CD8-positive, alpha-beta memory T cell (primary cell): ENCODE data around the gene DISP2. TPM values are rescaled to one million over a fixed set of nuclear protein-coding genes. Genes with fewer than 3 reads are reported as not detected.

Experiments
- CTCF ChIA-PET: fragments of 350-600 bp; sonication (Branson Sonifier 250); formaldehyde crosslinking; loops from one replicate; lab custom pipeline; 2021; ENCODE audit warnings: antibody characterized with exemption; lab: Charles Lee
- POLR2A ChIA-PET: fragments of 350-600 bp; sonication (Branson Sonifier 250); formaldehyde crosslinking; loops from one replicate; lab custom pipeline; 2021; ENCODE audit warnings: antibody characterized with exemption; lab: Charles Lee
- DNase-seq, 5 donors: peaks; one replicate each; pipeline versions ENCODE4 v3.0.0 to v3.0.0-alpha.2; 2020 to 2022; ENCODE audit warnings: mixed read lengths in 1 of 5
- H3K27ac ChIP-seq: one replicate; pipeline ENCODE4 v1.7.0; 2013; ENCODE audit warnings: low read depth, mild to moderate bottlenecking, low read length, moderate library complexity
- H3K27me3 ChIP-seq: 2 replicates; pipeline ENCODE4 v1.7.0; 2013; ENCODE audit warnings: low read length, mild to moderate bottlenecking; ENCODE audit not compliant: insufficient read depth, poor library complexity, severe bottlenecking
- H3K36me3 ChIP-seq: 2 replicates; pipeline ENCODE4 v1.7.0; 2013; ENCODE audit warnings: mild to moderate bottlenecking, low read length, moderate library complexity; ENCODE audit not compliant: insufficient read depth
- H3K4me1 ChIP-seq: 2 replicates; pipeline ENCODE4 v1.7.0; 2013; ENCODE audit warnings: mild to moderate bottlenecking, low read length, moderate library complexity; ENCODE audit not compliant: insufficient read depth
- H3K4me3 ChIP-seq: 2 replicates; pipeline ENCODE4 v1.7.0; 2013; ENCODE audit warnings: mild to moderate bottlenecking, low read length
- H3K9me3 ChIP-seq: 2 replicates; pipeline ENCODE4 v1.7.0; 2013; ENCODE audit warnings: mild to moderate bottlenecking, low read length
- H3K27ac Mint-ChIP-seq, 8 donors: one replicate each; pipeline ENCODE4 v1.8.0; 2020 to 2021; ENCODE audit warnings: mixed read lengths in 8 of 8, mild to moderate bottlenecking in 6 of 8, inconsistent platforms in 3 of 8, moderate library complexity in 3 of 8
- H3K27me3 Mint-ChIP-seq, 2 donors: one replicate each; pipeline ENCODE4 v1.8.0; 2020 to 2021; ENCODE audit warnings: mixed read lengths in 2 of 2, mild to moderate bottlenecking in 1 of 2, moderate library complexity in 1 of 2
- H3K36me3 Mint-ChIP-seq, 3 donors: one replicate each; pipeline ENCODE4 v1.8.0; 2020 to 2021; ENCODE audit warnings: mixed read lengths in 3 of 3, inconsistent platforms in 1 of 3, mild to moderate bottlenecking in 1 of 3
- H3K4me1 Mint-ChIP-seq, 3 donors: one replicate each; pipeline ENCODE4 v1.8.0; 2020 to 2021; ENCODE audit warnings: mixed read lengths in 3 of 3, inconsistent platforms in 1 of 3, mild to moderate bottlenecking in 1 of 3
- H3K4me3 Mint-ChIP-seq, 7 donors: one replicate each; pipeline ENCODE4 v1.8.0; 2020 to 2021; ENCODE audit warnings: mixed read lengths in 7 of 7, mild to moderate bottlenecking in 6 of 7, moderate library complexity in 4 of 7, inconsistent platforms in 2 of 7
- H3K9me3 Mint-ChIP-seq, 5 donors: one replicate each; pipeline ENCODE4 v1.8.0; 2020 to 2022; ENCODE audit warnings: mixed read lengths in 5 of 5, mild to moderate bottlenecking in 3 of 5, moderate library complexity in 2 of 5, inconsistent platforms in 1 of 5
- polyA plus RNA-seq: library from polyadenylated mRNA; unstranded; fragments of 300-500 nt; fragmentation: Illumina TruSeq; gene quantifications from one replicate; pipeline ENCODE4 v1.2.3, GENCODE V29; 2021
- total RNA-seq, 2 experiments: library from RNA; stranded (reverse); gene quantifications; one replicate each; pipeline ENCODE4 v1.2.3, GENCODE V29; 2021

DISP2 gene
- total and polyA plus RNA-seq, 3 experiments from 2014 or later = 0.18 to 1.1 (median 1.1) TPM

- no peak for DNase-seq
- Mint-ChIP-seq H3K9me3 (no peaks in the 10 kb centered on the region), H3K4me3 (no peak overlapping the region), H3K4me1 (no peaks in the 10 kb centered on the region), H3K27ac (peak overlapping the region in 1 of 8 donors; percentile 42), H3K27me3 (no peaks in the 10 kb centered on the region), H3K36me3 (no peaks in the 10 kb centered on the region)
- H3K27me3 ChIP-seq = no peaks in the 10 kb centered on the region
- no peaks in the 10 kb centered on the region for H3K9me3 ChIP-seq
- H3K4me3 ChIP-seq = no peak overlapping the region
- H3K4me1 ChIP-seq = peaks cover 8% of the 10 kb centered on the region
- CTCF ChIA-PET = interaction anchor here (1.4 to 12.4 kb wide), 4 partner anchors 9 to 76 kb away, joined by 3 to 268 read pairs (median 122); no protein-coding TSS in a partner anchor
- POLR2A ChIA-PET = interaction anchor here (0.6 kb wide), 1 partner anchor 21 kb away, joined by 4 read pairs; no protein-coding TSS in a partner anchor
- H3K27ac ChIP-seq = no peak overlapping the region
- H3K36me3 ChIP-seq = no peaks in the 10 kb centered on the region
Observed at GRCh38 chr15:40346579-40347558, 11.2 kb upstream of the DISP2 start.

GRCh38 chr15:40347559-40348473, 10.2 kb upstream of the DISP2 start:
- Histone ChIP-seq H3K27ac (no peak overlapping the region), H3K9me3 (no peaks in the 10 kb centered on the region), H3K4me3 (no peak overlapping the region), H3K36me3 (no peaks in the 10 kb centered on the region), H3K27me3 (no peaks in the 10 kb centered on the region), H3K4me1 (peaks cover 8% of the 10 kb centered on the region)
- DNase-seq = no peak
- Mint-ChIP-seq H3K4me1 (no peaks in the 10 kb centered on the region), H3K9me3 (no peaks in the 10 kb centered on the region), H3K4me3 (no peak overlapping the region), H3K36me3 (no peaks in the 10 kb centered on the region), H3K27ac (no peak overlapping the region), H3K27me3 (no peaks in the 10 kb centered on the region)
- POLR2A ChIA-PET = no interaction called here
- CTCF ChIA-PET = interaction anchor here (1.4 to 12.4 kb wide), 2 partner anchors 10 to 75 kb away, joined by 3 to 202 read pairs; no protein-coding TSS in a partner anchor

DNA sequence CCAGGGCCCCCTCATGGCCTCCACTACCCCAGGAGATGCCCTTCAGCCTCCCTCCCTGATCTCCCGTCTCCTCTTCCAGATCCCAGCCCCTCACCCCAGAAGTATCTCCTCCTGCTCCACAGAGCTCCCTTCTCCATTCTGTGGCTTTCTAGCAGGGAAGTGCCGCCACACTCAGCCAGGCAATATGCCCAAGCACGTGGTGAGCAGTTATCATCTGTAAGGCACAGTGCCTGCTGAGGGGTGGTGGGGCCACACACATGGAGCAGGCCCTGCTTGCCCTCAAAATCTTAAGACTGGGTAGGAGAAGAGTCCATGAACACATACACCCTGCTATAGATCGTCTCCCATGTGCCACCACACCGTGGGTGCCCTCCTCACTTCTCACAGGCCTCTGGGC, 9.5 kb upstream of the DISP2 start:
- Histone ChIP-seq H3K4me3 (no peak overlapping the region), H3K4me1 (peaks cover 8% of the 10 kb centered on the region), H3K9me3 (no peaks in the 10 kb centered on the region), H3K27ac (no peak overlapping the region), H3K36me3 (no peaks in the 10 kb centered on the region), H3K27me3 (no peaks in the 10 kb centered on the region)
- Mint-ChIP-seq H3K9me3 (no peaks in the 10 kb centered on the region), H3K4me3 (no peak overlapping the region), H3K4me1 (no peaks in the 10 kb centered on the region), H3K36me3 (no peaks in the 10 kb centered on the region), H3K27me3 (peaks cover under 1 to 1% of the 10 kb centered on the region in 2 donors), H3K27ac (no peak overlapping the region)
- CTCF ChIA-PET = no interaction called here
- no peak for DNase-seq
- POLR2A ChIA-PET = no interaction called here

DNA sequence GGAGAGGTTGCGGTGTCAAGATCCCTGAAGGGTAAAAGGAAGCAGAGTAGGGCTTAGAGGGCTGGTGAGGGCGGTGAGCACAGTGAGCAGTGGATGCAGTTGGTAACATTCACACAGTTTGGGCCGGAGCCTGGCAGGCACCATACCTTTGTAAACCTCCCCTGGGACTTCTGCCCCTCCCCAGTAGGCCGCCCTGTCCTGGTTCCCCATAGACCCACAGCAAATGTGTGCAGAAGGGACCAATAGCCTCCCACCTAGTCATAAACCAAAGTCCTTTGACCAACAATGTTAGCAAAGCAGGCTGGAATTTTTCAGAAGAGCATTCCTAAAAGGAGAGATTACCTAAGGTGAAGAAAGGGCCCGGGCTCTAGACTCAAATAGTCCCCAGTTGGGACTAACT, 8.9 kb upstream of the DISP2 start:
- H3K27me3 Mint-ChIP-seq = peaks cover 4 to 6% of the 10 kb centered on the region in 2 donors
- no peak for DNase-seq
- no peaks in the 10 kb centered on the region for H3K9me3 Mint-ChIP-seq
- ChIA-PET CTCF (interaction anchor here (1.1 kb wide), 1 partner anchor 15 kb away, joined by 3 read pairs; no protein-coding TSS in a partner anchor), POLR2A (no interaction called here)
- no peak overlapping the region for H3K27ac ChIP-seq
- H3K27me3 ChIP-seq = no peaks in the 10 kb centered on the region
- no peaks in the 10 kb centered on the region for H3K4me1 Mint-ChIP-seq
- no peaks in the 10 kb centered on the region for H3K36me3 ChIP-seq
- H3K4me3 Mint-ChIP-seq = no peak overlapping the region
- no peaks in the 10 kb centered on the region for H3K36me3 Mint-ChIP-seq
- peaks cover 8% of the 10 kb centered on the region for H3K4me1 ChIP-seq
- no peak overlapping the region for H3K4me3 ChIP-seq
- H3K27ac Mint-ChIP-seq = peak overlapping the region in 1 of 8 donors; percentile 64
- H3K9me3 ChIP-seq = no peaks in the 10 kb centered on the region

GRCh38 chr15:40352281-40352901, 5.6 kb upstream of the DISP2 start:
- H3K9me3 ChIP-seq = no peaks in the 10 kb centered on the region
- Mint-ChIP-seq H3K4me3 (no peak overlapping the region), H3K36me3 (no peaks in the 10 kb centered on the region), H3K27ac (no peak overlapping the region), H3K27me3 (peaks cover 5 to 6% of the 10 kb centered on the region in 2 donors), H3K9me3 (no peaks in the 10 kb centered on the region), H3K4me1 (no peaks in the 10 kb centered on the region)
- no peak for DNase-seq
- CTCF ChIA-PET = interaction anchor here (1.1 to 4.3 kb wide), 4 partner anchors 8 to 69 kb away, joined by 3 to 22 read pairs (median 3); no protein-coding TSS in a partner anchor
- POLR2A ChIA-PET = interaction anchor here (1.2 kb wide), 1 partner anchor 15 kb away, joined by 3 read pairs; no protein-coding TSS in a partner anchor
- no peaks in the 10 kb centered on the region for H3K27me3 ChIP-seq
- no peak overlapping the region for H3K4me3 ChIP-seq
- no peaks in the 10 kb centered on the region for H3K36me3 ChIP-seq
- peaks cover under 1% of the 10 kb centered on the region for H3K4me1 ChIP-seq
- H3K27ac ChIP-seq = no peak overlapping the region

GRCh38 chr15:40353697-40354096, 4.3 kb upstream of the DISP2 start:
- Histone ChIP-seq H3K27ac (no peak overlapping the region), H3K9me3 (no peaks in the 10 kb centered on the region), H3K4me3 (no peak overlapping the region), H3K27me3 (no peaks in the 10 kb centered on the region), H3K4me1 (peaks cover 7% of the 10 kb centered on the region), H3K36me3 (no peaks in the 10 kb centered on the region)
- Mint-ChIP-seq H3K4me1 (peaks cover 1 to 6% (median 3%) of the 10 kb centered on the region in 3 donors), H3K9me3 (no peaks in the 10 kb centered on the region), H3K36me3 (no peaks in the 10 kb centered on the region), H3K27me3 (peaks cover 5 to 6% of the 10 kb centered on the region in 2 donors), H3K4me3 (no peak overlapping the region), H3K27ac (peak overlapping the region in 1 of 8 donors; percentile 47)
- ChIA-PET CTCF (interaction anchor here (4.3 kb wide), 1 partner anchor 10 kb away, joined by 22 read pairs; no protein-coding TSS in a partner anchor), POLR2A (no interaction called here)
- DNase-seq = no peak

GRCh38 chr15:40354408-40355171, 3.4 kb upstream of the DISP2 start:
- H3K27me3 ChIP-seq = no peaks in the 10 kb centered on the region
- no peak overlapping the region for H3K4me3 ChIP-seq
- CTCF ChIA-PET = interaction anchor here (0.9 to 4.3 kb wide), 5 partner anchors 11 to 51 kb away, joined by 3 to 24 read pairs (median 4); partner anchors contain the start of gene IVD
- Mint-ChIP-seq H3K4me1 (peaks cover 9 to 15% (median 10%) of the 10 kb centered on the region in 3 donors), H3K4me3 (no peak overlapping the region), H3K36me3 (no peaks in the 10 kb centered on the region), H3K9me3 (no peaks in the 10 kb centered on the region), H3K27ac (peak overlapping the region in 1 of 8 donors; percentile 32), H3K27me3 (peaks cover 5 to 6% of the 10 kb centered on the region in 2 donors)
- no peak for DNase-seq
- no peaks in the 10 kb centered on the region for H3K9me3 ChIP-seq
- H3K36me3 ChIP-seq = no peaks in the 10 kb centered on the region
- no peak overlapping the region for H3K27ac ChIP-seq
- peaks cover 11% of the 10 kb centered on the region for H3K4me1 ChIP-seq
- POLR2A ChIA-PET = no interaction called here
